Activated T-helper 1 cell treated with anti-CD3 and anti-CD28 coated beads, Interleukin-2, amount 50 U/mL, for 16 hours (primary cell): ENCODE data around the gene MCCC1.
A peak's percentile ranks its signal among the peaks of the same experiment; 100 is the strongest.

Experiments used
- DNase-seq, 2 donors: peaks; one replicate each; pipeline ENCODE4 v3.0.0-alpha.2; 2020; ENCODE audit warnings: low read depth in 1 of 2, low spot score in 1 of 2

Gene MCCC1

DNA sequence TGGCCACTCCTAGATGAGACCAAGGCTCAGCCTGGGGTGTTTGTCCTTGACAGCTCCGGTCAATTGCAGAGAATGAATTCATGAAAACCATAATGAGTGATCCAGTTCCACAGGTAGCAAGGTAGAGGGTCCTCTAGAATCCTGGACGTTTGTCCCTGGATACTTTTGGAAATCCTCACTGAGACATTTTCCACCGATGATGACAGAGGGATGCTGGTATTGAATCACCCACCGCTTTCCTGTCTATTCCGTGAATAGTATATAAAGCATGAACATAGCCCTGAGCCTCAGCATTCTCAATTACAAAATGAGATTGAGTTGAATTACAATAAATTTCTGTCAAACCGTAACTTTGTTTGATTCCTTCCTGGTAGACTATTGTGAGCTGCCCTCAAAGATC is 113.3 kb downstream of the MCCC1 start:
- DNase-seq = no peak

DNA sequence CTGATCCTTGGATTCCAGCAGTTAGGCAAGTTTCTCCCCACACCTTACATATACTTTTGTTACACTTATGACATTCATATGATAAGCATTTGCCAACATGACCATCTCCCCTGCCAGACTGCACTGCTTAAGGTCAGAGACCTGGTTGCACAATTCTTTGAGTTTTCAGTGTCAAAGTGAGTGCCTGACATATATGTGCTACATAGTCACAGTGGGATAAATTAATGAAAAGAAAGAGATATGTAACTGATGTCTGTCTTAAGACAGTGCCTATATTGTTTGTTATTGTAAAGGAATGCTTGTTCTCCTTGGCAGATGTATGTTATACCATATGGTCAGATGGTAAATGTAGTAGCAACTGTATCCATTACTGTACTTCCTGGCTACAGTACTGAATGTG is 115.4 kb downstream of the MCCC1 start:
- DNase-seq = no peak

DNA sequence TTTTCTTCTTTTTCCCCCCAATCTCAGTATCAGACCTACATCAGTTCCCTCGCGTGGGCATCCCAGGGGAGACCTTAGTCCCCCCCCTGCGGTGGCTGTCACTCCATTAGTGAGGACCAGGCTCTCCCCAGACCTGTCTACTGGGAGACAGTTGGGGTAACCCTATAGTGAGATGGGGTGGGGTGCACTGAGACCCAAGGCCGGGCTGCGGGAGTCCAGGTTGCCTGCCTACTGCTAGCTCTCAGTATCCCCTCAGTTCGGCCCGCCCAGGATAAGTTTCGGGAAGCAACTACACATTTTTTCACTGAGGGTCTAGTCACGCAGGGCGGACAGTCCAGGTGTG is 118.3 kb downstream of the MCCC1 start:
- no peak for DNase-seq

DNA sequence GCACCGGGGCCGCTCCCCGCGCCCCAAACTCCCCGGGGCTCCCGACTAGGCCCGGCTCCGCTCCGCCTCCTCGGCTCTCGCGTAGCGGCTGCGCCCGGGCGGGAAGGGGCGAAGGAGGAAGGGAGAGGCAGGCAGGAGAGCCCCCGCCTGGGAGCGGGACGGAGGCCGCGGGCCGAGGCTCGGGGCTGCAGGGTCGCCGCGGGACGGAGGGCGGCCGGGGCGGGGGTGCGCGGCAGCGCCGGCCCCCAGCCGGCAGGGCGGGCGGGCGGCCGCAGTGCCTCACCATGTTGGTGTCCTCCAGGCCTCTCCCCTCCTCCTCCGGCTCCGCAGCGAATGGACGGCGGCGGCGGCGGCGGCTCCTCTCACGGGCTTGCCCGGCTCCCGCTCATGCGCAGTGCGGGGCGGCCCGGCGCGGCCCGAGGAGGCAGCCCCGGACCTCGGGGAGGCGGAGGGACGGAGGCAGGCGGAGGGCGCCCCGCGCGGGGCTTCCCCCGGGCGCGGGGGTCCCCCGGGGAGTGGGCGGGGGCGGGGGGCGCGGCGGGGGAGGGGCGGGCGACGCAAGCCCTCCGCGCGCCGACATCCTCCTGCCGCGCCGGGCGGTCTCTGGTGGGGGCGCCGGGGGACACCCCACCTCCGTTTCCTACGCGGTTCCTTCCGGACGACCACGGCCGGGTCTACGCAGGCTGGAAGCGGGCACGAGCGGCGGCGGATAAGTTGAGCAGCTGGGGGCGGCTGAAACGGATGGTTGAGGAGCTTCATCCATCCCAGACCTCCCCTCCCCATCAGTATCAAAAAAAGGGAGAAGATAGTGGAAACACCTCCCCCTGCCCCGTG is 118.9 kb downstream of the MCCC1 start, which contains the start of gene DCUN1D1:
Gene DCUN1D1 (minus strand): TSS at position 335 of the 834 bp plus-strand sequence. CDS start 49 bp downstream, at position 286.
- DNase-seq = peak; percentile 75 to 85

DNA sequence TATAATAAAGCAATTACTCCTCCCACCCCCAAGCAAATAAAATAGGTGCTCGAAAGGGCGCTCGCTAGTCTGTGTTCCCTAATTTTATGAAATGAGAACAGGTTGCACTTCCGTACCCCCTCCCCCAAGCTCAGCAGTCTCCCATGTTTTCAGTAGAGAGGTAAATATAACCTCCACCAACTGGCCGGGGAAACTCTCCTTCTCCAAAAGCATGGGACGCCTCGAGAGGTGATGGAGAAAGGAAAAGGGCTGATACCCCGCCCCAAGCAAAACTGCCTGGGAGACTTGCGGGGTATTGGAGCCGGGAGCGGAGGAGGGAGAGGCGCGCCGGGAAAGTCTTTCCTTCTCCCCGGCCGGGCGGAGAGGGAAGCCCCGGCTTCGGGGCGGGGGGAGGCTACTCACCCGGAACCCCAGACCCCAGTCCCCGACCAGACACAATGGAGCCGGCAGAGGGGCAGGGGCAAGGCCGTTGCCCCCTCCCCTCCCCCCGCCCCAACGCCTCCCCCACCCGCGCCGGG is 119.6 kb downstream of the MCCC1 start:
- DNase-seq = no peak

DNA sequence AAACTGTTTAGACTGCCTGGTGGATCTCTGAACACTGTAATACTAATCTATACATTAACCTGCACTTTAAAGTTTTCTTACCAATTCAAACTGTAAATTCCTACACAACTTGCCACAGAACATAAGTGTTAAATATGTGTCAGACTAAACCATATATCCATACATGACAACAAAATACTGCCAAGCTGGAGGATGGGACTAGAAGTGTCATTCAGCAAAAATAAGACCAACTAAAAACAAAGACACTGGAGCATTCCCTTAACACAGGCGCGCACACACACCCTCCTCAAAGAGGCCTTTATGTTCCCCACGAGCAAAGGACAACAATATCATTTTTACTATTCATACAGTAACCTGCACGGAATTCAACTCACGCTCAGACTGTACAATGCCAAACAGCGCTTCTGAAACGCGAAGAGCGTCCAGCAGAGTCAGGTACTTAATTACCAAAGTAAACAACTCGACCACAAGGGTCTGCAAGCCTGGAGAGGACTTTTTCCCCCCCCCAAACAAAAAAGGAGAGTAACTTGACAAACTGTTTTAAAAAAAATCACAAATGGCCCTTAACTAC is 120.1 kb downstream of the MCCC1 start:
- no peak for DNase-seq

DNA sequence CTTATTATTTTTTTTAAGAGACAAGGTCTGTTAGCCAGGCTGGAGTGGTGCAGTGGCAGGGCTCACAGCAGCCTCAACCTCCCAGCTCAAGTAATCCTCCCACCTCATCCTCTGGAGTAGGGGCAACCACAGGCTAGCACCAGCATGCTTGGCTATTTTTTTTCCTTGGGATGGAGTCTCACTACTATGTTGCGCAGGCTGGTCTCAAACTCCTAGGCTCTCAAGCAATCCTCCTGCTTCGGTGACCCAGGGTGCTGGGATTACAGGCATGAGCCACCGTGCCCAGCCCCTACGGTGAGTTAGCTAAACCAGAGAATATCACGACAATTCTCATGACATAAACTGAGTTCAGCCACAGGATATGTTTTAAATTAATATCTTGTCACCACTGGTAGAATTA is 120.9 kb downstream of the MCCC1 start:
- DNase-seq = no peak

DNA sequence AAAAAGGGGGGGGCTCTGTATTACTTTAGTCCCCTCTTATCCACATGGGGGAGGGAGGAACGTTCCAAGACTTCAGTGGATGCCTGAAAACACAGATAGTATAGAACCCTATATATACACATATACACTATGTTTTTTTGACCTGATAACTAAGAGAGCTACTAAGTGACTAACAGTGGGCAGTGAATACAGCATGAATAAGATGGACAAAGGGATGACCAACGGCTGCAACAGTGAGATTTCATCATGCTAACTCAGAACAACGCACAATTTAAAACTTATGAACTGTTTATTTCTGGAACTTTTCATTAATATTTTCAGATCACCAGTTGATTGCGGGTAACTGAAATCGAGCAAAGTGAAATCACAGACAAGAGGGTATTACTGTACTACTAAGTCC is 126.2 kb downstream of the MCCC1 start:
- no peak for DNase-seq

DNA sequence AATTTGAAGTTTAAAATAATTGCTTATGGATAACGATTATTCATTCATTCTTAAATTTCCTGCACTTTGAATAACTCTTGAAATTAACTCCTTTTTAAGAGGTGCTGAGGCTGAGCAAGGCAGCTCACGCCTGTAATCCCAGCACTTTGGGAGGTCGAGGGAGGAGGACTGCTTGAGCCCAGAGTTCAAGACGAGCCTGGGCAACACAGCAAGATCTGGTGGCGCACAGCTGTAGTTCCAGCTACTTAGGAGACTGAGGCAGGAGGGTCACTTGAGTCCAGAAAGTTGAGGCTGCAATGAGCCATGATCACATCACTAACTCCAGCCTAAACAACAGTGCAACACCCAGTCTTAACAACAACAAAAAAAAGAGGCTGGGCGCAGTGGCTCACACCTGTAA is 126.9 kb downstream of the MCCC1 start:
- no peak for DNase-seq

DNA sequence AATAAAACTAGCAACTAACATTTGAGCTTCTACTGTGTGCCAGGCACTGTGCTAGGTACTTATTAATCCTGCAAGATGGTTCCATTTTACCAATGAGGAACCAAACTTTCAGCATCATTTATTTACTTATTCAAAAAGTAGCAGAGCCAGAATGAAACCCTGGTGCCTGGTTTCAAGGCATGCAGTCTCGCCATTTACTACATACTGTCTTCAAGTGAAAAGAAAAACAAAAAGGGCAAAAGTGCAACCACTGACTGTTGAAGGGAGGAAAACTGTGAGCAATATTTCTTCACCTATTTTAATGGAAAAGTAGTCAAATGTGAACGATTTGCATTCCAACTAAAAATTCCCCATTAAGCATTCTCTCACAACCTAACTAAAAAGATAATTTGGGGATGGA is 127.7 kb downstream of the MCCC1 start:
- no peak for DNase-seq

DNA sequence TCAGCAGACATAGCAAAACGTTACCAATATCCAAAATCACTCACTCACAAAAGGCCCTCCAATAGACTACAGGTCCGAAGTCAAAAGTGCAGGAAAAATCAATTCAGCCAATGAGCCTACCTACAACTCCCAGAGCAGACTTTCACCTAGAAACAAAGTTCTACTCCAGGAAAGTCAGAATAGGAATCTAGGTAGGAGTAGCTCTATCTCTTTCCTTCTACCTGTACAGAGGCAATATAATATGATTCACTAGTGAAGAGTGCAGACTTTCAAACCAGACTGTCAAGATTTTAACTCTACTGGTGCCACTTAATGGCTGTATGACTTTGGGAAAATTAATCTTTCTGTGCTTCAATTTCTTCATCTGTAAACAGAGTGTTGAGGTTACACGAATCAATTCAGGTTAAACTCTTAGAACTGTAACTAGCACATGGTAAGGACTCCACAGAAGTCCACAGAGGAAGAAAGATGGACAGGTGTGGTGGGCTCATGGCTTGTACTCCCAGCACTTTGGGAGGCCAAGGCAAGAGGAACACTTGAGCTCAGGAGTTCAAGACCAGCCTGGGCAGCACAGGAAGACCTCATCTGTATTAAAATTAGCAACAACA is 128.4 kb downstream of the MCCC1 start:
- no peak for DNase-seq

DNA sequence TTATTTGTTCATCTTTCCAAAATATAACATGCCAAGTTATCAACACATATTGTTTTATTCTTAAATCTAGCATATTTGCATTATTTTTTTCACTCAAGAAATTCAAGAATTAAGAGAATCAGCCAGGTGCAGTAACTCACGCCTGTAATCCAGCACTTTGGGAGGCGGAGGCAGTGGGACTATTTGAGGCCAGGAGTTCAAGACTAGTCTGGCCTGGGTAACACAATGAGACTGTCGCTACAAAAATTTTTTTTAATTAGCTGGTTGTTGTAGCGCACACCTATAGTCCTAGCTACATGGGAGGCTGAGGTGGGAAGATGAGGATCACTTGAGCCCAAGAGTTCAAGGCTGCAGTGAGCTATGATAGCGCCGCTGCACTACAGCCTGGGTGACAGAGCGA is 129.4 kb downstream of the MCCC1 start:
- no peak for DNase-seq

DNA sequence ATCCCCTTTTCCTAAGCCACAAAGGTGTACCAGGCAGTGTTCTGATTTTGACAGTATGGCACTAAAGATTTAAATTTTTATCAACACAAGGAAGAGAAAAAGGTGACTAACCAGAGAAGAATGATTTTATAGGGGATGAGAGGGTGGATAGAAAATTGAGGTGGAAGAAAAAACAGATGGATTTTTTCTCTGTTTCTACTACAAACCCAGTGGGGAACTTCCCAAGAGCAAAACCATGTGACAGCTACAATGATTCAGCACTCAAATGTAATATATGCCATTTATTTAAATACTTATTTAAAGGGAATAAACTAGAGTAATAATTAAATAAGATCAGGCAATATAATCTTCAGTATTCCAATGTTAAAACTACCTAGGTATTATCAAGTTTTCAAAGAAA is 130.0 kb downstream of the MCCC1 start:
- no peak for DNase-seq

DNA sequence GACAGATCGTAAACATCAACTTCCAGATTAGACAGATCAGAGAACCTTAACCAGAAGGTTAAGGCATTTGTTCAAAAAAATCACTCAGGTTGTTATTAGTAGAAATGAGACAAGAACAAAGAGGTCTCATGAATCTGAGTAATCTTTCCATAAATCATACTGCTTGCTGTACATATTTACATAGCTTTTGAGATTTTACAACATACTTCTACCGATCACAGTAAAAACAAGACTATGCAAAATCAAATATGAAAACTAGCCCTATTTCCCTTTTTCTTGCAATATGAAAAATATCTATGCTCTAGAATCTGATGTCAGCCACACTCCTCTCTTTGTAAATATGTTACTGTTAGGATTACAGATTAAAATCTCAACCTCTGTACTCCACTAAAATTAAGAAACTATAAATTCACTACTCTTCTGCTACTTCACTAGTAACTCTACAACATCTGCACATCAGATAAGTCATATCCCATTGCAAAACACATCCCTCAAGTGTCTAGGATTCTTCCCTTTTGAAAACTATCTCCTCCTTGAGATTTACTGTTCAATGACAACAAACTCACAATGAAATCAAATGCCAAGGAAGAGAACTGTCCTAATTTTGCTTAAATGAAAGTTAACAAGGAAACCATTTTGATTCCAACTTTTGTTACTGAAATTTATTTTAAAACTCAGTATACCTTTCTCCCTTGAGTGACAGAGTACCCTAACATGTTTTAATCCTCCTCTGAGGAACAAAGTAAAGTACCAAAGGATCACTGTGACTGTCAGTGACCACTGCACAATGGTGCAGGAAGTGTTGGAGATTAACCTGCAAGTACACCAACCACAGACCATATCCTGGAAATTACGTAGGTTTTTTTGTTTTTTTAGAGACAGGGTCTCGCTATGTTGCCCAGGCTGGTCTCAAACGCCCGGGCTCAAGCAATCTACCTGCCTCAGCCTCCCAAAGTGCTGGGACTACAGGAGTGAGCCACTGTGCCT is 131.8 kb downstream of the MCCC1 start:
- no peak for DNase-seq

DNA sequence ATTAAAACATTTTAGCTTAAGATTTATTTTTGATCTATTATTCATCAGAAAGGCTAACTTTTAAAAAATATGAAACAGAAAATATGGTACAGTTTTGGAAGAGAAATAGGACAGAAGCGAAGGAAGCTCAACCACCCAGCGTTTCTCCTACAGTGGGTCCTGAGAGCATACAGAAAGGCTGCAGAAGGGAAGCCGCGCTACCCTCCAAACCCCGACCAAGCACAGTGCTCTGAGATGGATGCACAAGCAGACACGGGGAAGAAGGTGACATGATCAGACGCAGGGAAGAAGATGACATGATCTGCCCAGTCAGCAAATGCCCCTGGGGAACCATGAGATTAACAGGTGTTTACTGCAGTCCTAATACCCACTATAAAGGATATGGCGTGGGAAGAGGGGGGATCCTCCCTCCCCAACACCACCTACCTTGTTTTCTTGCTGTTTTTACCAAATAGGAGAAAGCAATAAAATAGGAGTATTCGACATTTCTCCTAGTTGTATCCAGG is 133.4 kb downstream of the MCCC1 start:
- DNase-seq = no peak
